Thyroid gland (tissue), 4 donors: ENCODE measurements around the gene LAMC1. TPM values are rescaled to one million over a fixed set of nuclear protein-coding genes. Genes with fewer than 3 reads are reported as not detected.

Source experiments
- DNase-seq, 2 donors: peaks; one replicate each; pipeline ENCODE4 v3.0.0-alpha.2; 2019
- H3K27ac ChIP-seq, 3 donors: fragments of 200-600 bp; sonication (generic); 1 replicate in 2 of 3; 2 replicates in 1 of 3; pipeline ENCODE4 v1.5.1; 2016 to 2019; ENCODE audit warnings: mild to moderate bottlenecking in 1 of 3, moderate library complexity in 1 of 3
- H3K27me3 ChIP-seq: fragments of 200-600 bp; sonication (generic); one replicate; pipeline ENCODE4 v1.5.1; 2019
- H3K36me3 ChIP-seq, 2 donors: fragments of 200-600 bp; sonication (generic); one replicate each; pipeline ENCODE4 v1.5.1; 2016 to 2019
- H3K4me1 ChIP-seq, 2 donors: fragments of 200-600 bp; sonication (generic); one replicate each; pipeline ENCODE4 v1.5.1; 2017 to 2019
- H3K4me3 ChIP-seq, 3 donors: fragments of 200-600 bp; sonication (generic); replicated peaks in 1 of 3; 1 replicate in 2 of 3; 2 replicates in 1 of 3; pipeline ENCODE4 v1.5.1; 2016; ENCODE audit warnings: mild to moderate bottlenecking in 1 of 3
- H3K9me3 ChIP-seq: fragments of 200-600 bp; sonication (generic); one replicate; pipeline ENCODE4 v1.5.1; 2017
- CTCF ChIP-seq, 6 experiments: fragments of 200-600 bp in 3 of 6; fragments of 450-650 bp in 3 of 6; sonication (generic) in 3 of 6; IDR thresholded peaks; one replicate each; pipeline ENCODE4 v1.5.1; 2016 to 2019; ENCODE audit warnings: antibody characterized with exemption in 6 of 6, mild to moderate bottlenecking in 2 of 6, inconsistent platforms in 1 of 6, moderate library complexity in 1 of 6
- POLR2A ChIP-seq, 2 donors: fragments of 450-650 bp; IDR thresholded peaks; one replicate each; pipeline ENCODE4 v1.6.1; 2017; ENCODE audit warnings: antibody characterized with exemption in 2 of 2, mild to moderate bottlenecking in 2 of 2, moderate library complexity in 1 of 2
- WGBS, 2 donors: methylation state at CpG; one replicate each; pipeline ENCODE4 v1.1.5; 2017; 5-methylcytosine and 5-hydroxymethylcytosine counted together
- intact Hi-C: fragments of 100-400 bp; cut with DNase I; formaldehyde crosslinking; loops from one replicate; pipeline ENCODE4 v1.15.1; 2023
- total RNA-seq, 4 donors: library from RNA; depleted of rRNA; stranded (reverse); fragments of >200 nt; gene quantifications; one replicate each; pipeline ENCODE4 v1.2.3, GENCODE V29; 2016

The LAMC1 gene
- total RNA-seq, 4 donors from 2014 or later = 150 to 213 (median 174) TPM

GRCh38 chr1:183038333-183038866, 15.2 kb downstream of the LAMC1 start:
- no peaks in the 10 kb centered on the region for H3K36me3 ChIP-seq
- DNase-seq = no peak
- intact Hi-C loops = no loop called here
- no peak overlapping the region for H3K27ac ChIP-seq
- WGBS, 2 donors = 69 to 85% methylated on average over 4 of the region's 4 CpGs
- no peaks in the 10 kb centered on the region for H3K27me3 ChIP-seq
- TF ChIP-seq POLR2A (IDR thresholded peaks at IDR 0.05) (no peak), CTCF (IDR thresholded peaks at IDR 0.05) (no peak)
- no peak overlapping the region for H3K4me3 ChIP-seq
- no peaks in the 10 kb centered on the region for H3K9me3 ChIP-seq
- H3K4me1 ChIP-seq = peaks cover 18 to 20% of the 10 kb centered on the region in 2 donors

- Histone ChIP-seq H3K9me3 (no peaks in the 10 kb centered on the region), H3K27ac (no peak overlapping the region), H3K4me3 (no peak overlapping the region), H3K36me3 (no peaks in the 10 kb centered on the region), H3K27me3 (no peaks in the 10 kb centered on the region), H3K4me1 (peaks cover 20 to 23% of the 10 kb centered on the region in 2 donors)
- 91 to 96% methylated on average over 4 of the region's 4 CpGs for WGBS, 2 donors
- DNase-seq = no peak
- no peak for TF ChIP-seq CTCF (IDR thresholded peaks at IDR 0.05)
- no peak for TF ChIP-seq POLR2A (IDR thresholded peaks at IDR 0.05)
- intact Hi-C loops = no loop called here
These were observed 15.7 kb downstream of the LAMC1 start for GRCh38 chr1:183038913-183039312.

- WGBS, 2 donors = 77 to 93% methylated on average over 4 of the region's 4 CpGs
- intact Hi-C loops = no loop called here
These were observed 16.1 kb downstream of the LAMC1 start for GRCh38 chr1:183039330-183039729.

GRCh38 chr1:183039985-183040447, 16.8 kb downstream of the LAMC1 start:
- TF ChIP-seq CTCF (IDR thresholded peaks at IDR 0.05) (no peak), POLR2A (IDR thresholded peaks at IDR 0.05) (no peak)
- Histone ChIP-seq H3K4me3 (no peak overlapping the region), H3K27me3 (no peaks in the 10 kb centered on the region), H3K36me3 (no peaks in the 10 kb centered on the region), H3K27ac (peak overlapping the region; percentile 0 to 25 (median 12)), H3K4me1 (peaks cover 24 to 34% of the 10 kb centered on the region in 2 donors), H3K9me3 (no peaks in the 10 kb centered on the region)
- no peak for DNase-seq
- intact Hi-C loops = no loop called here
- 15 to 31% methylated on average over 3 of the region's 3 CpGs for WGBS, 2 donors

More at GRCh38 chr1:183039330-183039729, 16.1 kb downstream of the LAMC1 start:
- H3K9me3 ChIP-seq = no peaks in the 10 kb centered on the region
- DNase-seq = no peak
- no peak overlapping the region for H3K4me3 ChIP-seq
- TF ChIP-seq CTCF (IDR thresholded peaks at IDR 0.05) = no peak
- TF ChIP-seq POLR2A (IDR thresholded peaks at IDR 0.05) = no peak
- H3K4me1 ChIP-seq = peaks cover 20 to 28% of the 10 kb centered on the region in 2 donors
- no peaks in the 10 kb centered on the region for H3K36me3 ChIP-seq
- no peaks in the 10 kb centered on the region for H3K27me3 ChIP-seq
- H3K27ac ChIP-seq = peak overlapping the region in 1 of 3 donors; percentile 12

- H3K4me3 ChIP-seq = no peak overlapping the region
- no peaks in the 10 kb centered on the region for H3K36me3 ChIP-seq
- H3K4me1 ChIP-seq = peaks cover 25 to 40% of the 10 kb centered on the region in 2 donors
- WGBS, 2 donors = 48 to 50% methylated on average over 2 of the region's 2 CpGs
- H3K27me3 ChIP-seq = no peaks in the 10 kb centered on the region
- peak overlapping the region in 2 of 3 donors; percentile 0 to 12 for H3K27ac ChIP-seq
- H3K9me3 ChIP-seq = no peaks in the 10 kb centered on the region
- intact Hi-C loops = no loop called here
- TF ChIP-seq POLR2A (IDR thresholded peaks at IDR 0.05) (no peak), CTCF (IDR thresholded peaks at IDR 0.05) (no peak)
- no peak for DNase-seq
These were observed 17.3 kb downstream of the LAMC1 start for GRCh38 chr1:183040547-183040971.
